Neural cell (in vitro differentiated cells): ENCODE results near the gene CDYL.

ENCODE experiments used
- CTCF ChIP-seq: fragments of 450-650 bp; IDR thresholded peaks from 2 replicates; pipeline ENCODE4 v1.5.1; 2014; ENCODE audit warnings: antibody characterized with exemption, mild to moderate bottlenecking, moderate library complexity; ENCODE audit not compliant: poor library complexity, severe bottlenecking
- EP300 ChIP-seq: fragments of 450-650 bp; conservative IDR thresholded peaks from 2 replicates; pipeline ENCODE4 v1.6.1; 2014; ENCODE audit warnings: antibody characterized with exemption, mild to moderate bottlenecking, moderate library complexity; ENCODE audit not compliant: poor library complexity, severe bottlenecking
- EZH2 ChIP-seq: fragments of 200-600, 300-800 bp; shearing (Covaris generic), sonication (generic); IDR thresholded peaks from 2 replicates; pipeline ENCODE4 v1.6.1; 2014; ENCODE audit warnings: antibody characterized with exemption, low read length, borderline replicate concordance, mild to moderate bottlenecking; ENCODE audit not compliant: insufficient read depth, poor library complexity, severe bottlenecking
- MXI1 ChIP-seq: fragments of 450-650 bp; conservative IDR thresholded peaks from 2 replicates; pipeline ENCODE4 v1.6.1; 2014; ENCODE audit warnings: antibody characterized with exemption, mild to moderate bottlenecking; ENCODE audit not compliant: poor library complexity, severe bottlenecking
- POLR2AphosphoS5 ChIP-seq: IDR thresholded peaks from 2 replicates; pipeline ENCODE4 v1.6.1; 2012
- TAF1 ChIP-seq: IDR thresholded peaks from 2 replicates; pipeline ENCODE4 v1.6.1; 2012; ENCODE audit warnings: low read depth

- TF ChIP-seq TAF1, result no peak
- no peak for TF ChIP-seq CTCF
- no peak for TF ChIP-seq EP300
- TF ChIP-seq EZH2, result no peak
- TF ChIP-seq MXI1, result no peak
- TF ChIP-seq POLR2AphosphoS5, result no peak
These were observed 539 bp downstream of the CDYL start for GRCh38 chr6:4776493-4777393.
